ENCODE results near the gene SEC14L1. TPM values are rescaled to one million over a fixed set of nuclear protein-coding genes. Genes with fewer than 3 reads are reported as not detected.
"Not testable (repeated sequence)": the region's sequence is repeated elsewhere in the genome, so short reads cannot be mapped to it uniquely, and the experiment has no call there.

Gene SEC14L1
- total RNA-seq, 2 experiments from 2014 or later: 97.3 to 98.5 TPM

DNA sequence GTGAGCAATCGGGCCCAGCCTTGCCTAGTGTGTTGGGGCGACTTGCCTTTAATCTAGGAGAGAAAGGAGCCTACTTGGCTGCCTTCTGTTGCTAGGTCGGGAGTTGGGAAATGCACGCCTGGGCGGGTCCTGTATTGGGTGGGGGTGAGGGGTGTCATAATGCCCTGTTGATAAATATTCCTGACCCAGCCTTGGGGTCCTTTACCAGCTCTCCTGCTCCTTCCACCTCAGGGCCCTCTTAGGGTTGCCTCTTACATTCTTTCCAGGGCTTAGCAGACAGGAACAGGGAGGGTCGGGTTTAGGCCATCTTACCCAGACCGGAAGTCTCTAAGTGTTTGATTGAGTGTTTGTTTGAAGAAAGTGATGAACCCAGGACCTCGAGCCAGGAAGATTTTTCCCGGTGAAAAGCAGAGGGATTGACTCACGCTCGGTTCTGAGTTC is 112.9 kb downstream of the SEC14L1 start:
- Histone ChIP-seq H3K9me3 (ENCODE audit: control insufficient read depth in 1 of 2, insufficient read depth in 1 of 2, low read length in 2 of 2) (no peaks in the 10 kb centered on the region), H3K4me3 (ENCODE audit: low read length) (no peak overlapping the region), H3K4me1 (ENCODE audit: insufficient read depth, low read length) (no peaks in the 10 kb centered on the region), H3K27me3 (ENCODE audit: control insufficient read depth in 1 of 2, insufficient read depth in 2 of 2, low read length in 2 of 2) (peaks cover 0 to 2% of the 10 kb centered on the region in 2 experiments), H3K27ac (ENCODE audit: low read depth in 1 of 2, low read length in 2 of 2) (no peak overlapping the region), H3K36me3 (ENCODE audit: insufficient read depth, low read length) (no peaks in the 10 kb centered on the region)
- DNase-seq (no peak), ATAC-seq (ENCODE audit: poor library complexity) (no peak)
- H3K4me1 Mint-ChIP-seq (ENCODE audit: low read depth): peaks cover 7% of the 10 kb centered on the region
- H3K27me3 Mint-ChIP-seq: peaks cover 15% of the 10 kb centered on the region
- no peaks in the 10 kb centered on the region for H3K9me3 Mint-ChIP-seq
- H3K27ac Mint-ChIP-seq: no peak overlapping the region
- ChIA-PET CTCF (no interaction called here), POLR2A (no interaction called here)
- H3K36me3 Mint-ChIP-seq (ENCODE audit: low read depth): no peaks in the 10 kb centered on the region
- H3K4me3 Mint-ChIP-seq: no peak overlapping the region
- intact Hi-C loops (cut with DNase I, micrococcal nuclease): no loop called here
- no peak for TF ChIP-seq CTCF (IDR thresholded peaks at IDR 0.05)

GRCh38 chr17:77254951-77255825 is 114.4 kb downstream of the SEC14L1 start:
- H3K27ac Mint-ChIP-seq: no peak overlapping the region
- no peaks in the 10 kb centered on the region for H3K9me3 Mint-ChIP-seq
- Histone ChIP-seq H3K27me3 (ENCODE audit: control insufficient read depth in 1 of 2, insufficient read depth in 2 of 2, low read length in 2 of 2) (peaks cover 0 to 2% of the 10 kb centered on the region in 2 experiments), H3K4me1 (ENCODE audit: insufficient read depth, low read length) (no peaks in the 10 kb centered on the region), H3K27ac (ENCODE audit: low read depth in 1 of 2, low read length in 2 of 2) (no peak overlapping the region), H3K4me3 (ENCODE audit: low read length) (no peak overlapping the region), H3K9me3 (ENCODE audit: control insufficient read depth in 1 of 2, insufficient read depth in 1 of 2, low read length in 2 of 2) (no peaks in the 10 kb centered on the region), H3K36me3 (ENCODE audit: insufficient read depth, low read length) (no peaks in the 10 kb centered on the region)
- ATAC-seq (ENCODE audit: poor library complexity) (no peak), DNase-seq (no peak)
- no peak overlapping the region for H3K4me3 Mint-ChIP-seq
- TF ChIP-seq CTCF (IDR thresholded peaks at IDR 0.05): no peak
- ChIA-PET POLR2A (no interaction called here), CTCF (interaction anchor here (0.7 kb wide), 1 partner anchor 199 kb away, joined by 3 read pairs; no protein-coding TSS in a partner anchor)
- no peaks in the 10 kb centered on the region for H3K36me3 Mint-ChIP-seq (ENCODE audit: low read depth)
- intact Hi-C loops (cut with DNase I, micrococcal nuclease): no loop called here
- H3K4me1 Mint-ChIP-seq (ENCODE audit: low read depth): no peaks in the 10 kb centered on the region
- peaks cover 5% of the 10 kb centered on the region for H3K27me3 Mint-ChIP-seq

- H3K27ac Mint-ChIP-seq; H3K9me3 Mint-ChIP-seq; ATAC-seq (ENCODE audit: poor library complexity); H3K4me1 Mint-ChIP-seq (ENCODE audit: low read depth); H3K36me3 Mint-ChIP-seq (ENCODE audit: low read depth); POLR2A ChIA-PET; H3K27me3 Mint-ChIP-seq; H3K36me3 ChIP-seq (ENCODE audit: insufficient read depth, low read length); H3K9me3 ChIP-seq (ENCODE audit: control insufficient read depth in 1 of 2, insufficient read depth in 1 of 2, low read length in 2 of 2); DNase-seq; H3K4me1 ChIP-seq (ENCODE audit: insufficient read depth, low read length); H3K27ac ChIP-seq (ENCODE audit: low read depth in 1 of 2, low read length in 2 of 2); H3K27me3 ChIP-seq (ENCODE audit: control insufficient read depth in 1 of 2, insufficient read depth in 2 of 2, low read length in 2 of 2); H3K4me3 Mint-ChIP-seq; H3K4me3 ChIP-seq (ENCODE audit: low read length); intact Hi-C loops (cut with DNase I, micrococcal nuclease): not testable (repeated sequence)
- CTCF ChIA-PET: interaction anchor here (0.7 kb wide), 1 partner anchor 200 kb away, joined by 3 read pairs; no protein-coding TSS in a partner anchor
Measured at GRCh38 chr17:77255970-77256369, 115.2 kb downstream of the SEC14L1 start.
